ENCODE measurements around the gene COPE. TPM values are rescaled to one million over a fixed set of nuclear protein-coding genes. Genes with fewer than 3 reads are reported as not detected.
"Not testable (repeated sequence)": the region's sequence is repeated elsewhere in the genome, so short reads cannot be mapped to it uniquely, and the experiment has no call there.

The COPE gene
- total and polyA plus RNA-seq, 9 donors, result 76.8 to 115 (median 95.5) TPM

DNA sequence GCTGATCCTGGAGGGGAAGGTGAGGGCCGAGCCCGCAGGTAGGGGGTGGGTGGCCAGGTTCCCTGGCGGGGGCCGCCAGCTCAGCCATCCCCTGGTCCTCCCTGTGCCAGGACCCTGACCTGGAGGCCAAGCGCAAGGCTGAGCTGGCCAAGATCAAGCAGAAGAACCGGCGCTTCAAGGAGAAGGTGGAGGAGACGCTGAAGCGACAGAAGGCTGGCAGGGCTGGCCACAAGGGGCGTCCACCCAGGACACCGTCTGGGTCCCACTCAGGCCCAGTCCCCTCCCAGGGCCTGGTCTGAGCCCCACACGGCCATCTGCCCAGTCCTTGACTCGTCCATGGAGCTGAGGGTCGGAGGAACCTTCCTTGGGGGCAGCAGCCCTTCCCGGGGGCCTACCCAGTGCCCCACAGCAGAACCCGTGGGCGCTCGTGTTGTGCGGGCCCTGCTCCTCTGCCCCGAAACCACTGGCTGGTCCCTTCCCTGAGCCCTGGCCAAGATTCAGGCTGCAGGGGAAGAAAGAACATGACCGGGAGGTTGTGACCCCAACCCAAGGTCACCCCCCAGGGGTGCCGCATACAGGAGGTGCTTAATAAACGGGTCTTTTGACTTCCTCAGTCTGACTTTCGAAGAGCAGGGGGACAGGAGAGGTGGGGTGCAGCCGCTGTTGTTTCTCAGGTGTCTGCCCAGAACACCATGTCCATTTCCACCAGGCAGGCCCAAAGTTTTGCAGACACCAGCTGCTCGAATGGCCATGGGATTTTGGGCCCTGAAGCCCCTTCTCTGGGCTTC lies 9.0 kb upstream of the COPE start:
- no peaks in the 10 kb centered on the region for H3K4me1 ChIP-seq (ENCODE audit: control insufficient read depth, insufficient read depth, low read length)
- H3K27me3 ChIP-seq (ENCODE audit: control insufficient read depth, insufficient read depth, low read length), result no peaks in the 10 kb centered on the region
- no peak overlapping the region for H3K27ac ChIP-seq (ENCODE audit: low read length)
- WGBS (ENCODE audit: insufficient coverage), result 80% methylated on average over 23 of the region's 26 CpGs
- H3K36me3 ChIP-seq (ENCODE audit: control insufficient read depth, insufficient read depth, low read length), result peaks cover 77% of the 10 kb centered on the region
- H3K9me3 ChIP-seq (replicated peaks; ENCODE audit: control insufficient read depth, low read depth, low read length), result no peaks in the 10 kb centered on the region
- no peak overlapping the region for H3K4me3 ChIP-seq (ENCODE audit: low read length)
- no peak for DNase-seq

DNA sequence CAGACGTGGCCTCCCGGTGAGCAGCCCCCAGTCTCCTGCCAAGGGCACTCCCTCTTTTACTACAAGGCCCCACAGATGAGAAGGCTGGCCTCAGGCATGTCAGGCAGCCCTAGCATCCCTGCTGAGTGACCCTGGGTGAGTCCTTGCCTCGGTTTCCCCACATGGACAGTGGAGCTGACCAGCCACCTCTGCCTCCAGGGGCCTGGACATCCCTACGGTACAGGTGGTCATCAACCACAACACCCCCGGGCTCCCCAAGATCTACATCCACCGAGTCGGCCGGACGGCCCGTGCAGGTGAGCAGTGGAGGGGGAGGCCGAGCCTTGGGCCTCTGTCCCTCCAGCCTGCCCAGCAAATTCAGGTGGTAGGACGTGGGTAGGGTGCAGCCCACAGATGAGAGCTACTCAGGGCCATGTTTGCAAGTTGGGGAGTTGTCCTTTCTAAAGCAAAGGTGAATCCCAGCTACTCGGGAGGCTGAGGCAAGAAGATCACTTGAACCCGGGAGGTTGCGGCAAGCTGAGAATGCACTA lies 5.6 kb upstream of the COPE start:
- Histone ChIP-seq H3K27me3 (ENCODE audit: control insufficient read depth, insufficient read depth, low read length) (no peaks in the 10 kb centered on the region), H3K36me3 (ENCODE audit: control insufficient read depth, insufficient read depth, low read length) (peaks cover 75% of the 10 kb centered on the region), H3K9me3 (replicated peaks; ENCODE audit: control insufficient read depth, low read depth, low read length) (no peaks in the 10 kb centered on the region), H3K27ac (ENCODE audit: low read length) (no peak overlapping the region), H3K4me1 (ENCODE audit: control insufficient read depth, insufficient read depth, low read length) (peaks cover 8% of the 10 kb centered on the region), H3K4me3 (ENCODE audit: low read length) (no peak overlapping the region)
- DNase-seq, result no peak
- 89% methylated on average over 7 of the region's 15 CpGs for WGBS (ENCODE audit: insufficient coverage)

DNA sequence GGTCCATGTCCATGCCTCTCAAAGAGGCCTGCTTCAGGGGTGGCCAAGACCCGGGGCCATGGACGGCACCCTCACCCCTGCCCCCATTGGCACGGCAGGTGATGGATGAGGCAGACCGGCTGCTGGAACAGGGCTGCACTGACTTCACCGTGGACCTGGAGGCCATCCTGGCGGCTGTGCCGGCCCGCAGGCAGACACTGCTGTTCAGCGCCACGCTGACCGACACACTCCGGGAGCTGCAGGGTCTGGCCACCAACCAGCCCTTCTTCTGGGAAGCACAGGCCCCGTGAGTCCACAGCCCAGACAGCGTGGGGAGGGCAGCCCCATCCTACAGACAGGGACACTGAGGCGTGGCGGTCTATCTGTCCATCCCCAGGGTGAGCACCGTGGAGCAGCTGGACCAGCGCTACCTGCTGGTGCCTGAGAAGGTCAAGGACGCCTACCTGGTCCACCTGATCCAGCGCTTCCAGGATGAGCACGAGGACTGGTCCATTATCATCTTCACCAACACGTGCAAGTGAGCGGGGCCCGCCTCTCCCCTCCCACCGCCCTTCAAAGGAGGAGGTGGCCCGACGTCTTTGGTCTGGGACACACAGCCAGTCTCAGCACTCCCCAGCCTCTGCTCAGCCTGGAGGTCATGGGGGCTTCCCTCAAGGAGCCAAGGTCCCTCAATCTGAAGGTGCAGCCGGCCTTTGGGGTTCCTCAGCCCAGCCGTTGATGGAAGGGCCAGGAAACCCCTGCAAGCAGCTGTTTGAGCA lies 3.2 kb upstream of the COPE start:
- 88% methylated on average over 28 of the region's 29 CpGs for WGBS (ENCODE audit: insufficient coverage)

DNA sequence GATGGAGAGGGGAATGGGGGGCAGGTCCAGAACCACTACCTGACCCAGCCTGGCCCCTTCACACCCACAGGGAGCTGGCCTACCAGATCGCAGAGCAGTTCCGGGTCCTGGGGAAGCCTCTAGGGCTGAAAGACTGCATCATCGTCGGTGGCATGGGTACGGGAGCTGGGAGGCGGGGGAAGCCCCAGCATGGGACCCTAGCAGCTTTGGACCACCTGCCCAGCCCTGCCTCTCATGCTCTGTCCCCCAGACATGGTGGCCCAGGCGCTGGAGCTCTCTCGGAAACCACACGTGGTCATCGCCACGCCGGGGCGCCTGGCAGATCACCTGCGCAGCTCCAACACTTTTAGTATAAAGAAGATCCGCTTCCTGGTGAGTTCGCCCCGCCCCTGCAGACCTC lies 2.4 kb upstream of the COPE start:
- Histone ChIP-seq H3K4me3 (ENCODE audit: low read length) (no peak overlapping the region), H3K36me3 (ENCODE audit: control insufficient read depth, insufficient read depth, low read length) (peaks cover 45% of the 10 kb centered on the region), H3K27ac (ENCODE audit: low read length) (no peak overlapping the region), H3K27me3 (ENCODE audit: control insufficient read depth, insufficient read depth, low read length) (no peaks in the 10 kb centered on the region), H3K9me3 (replicated peaks; ENCODE audit: control insufficient read depth, low read depth, low read length) (no peaks in the 10 kb centered on the region), H3K4me1 (ENCODE audit: control insufficient read depth, insufficient read depth, low read length) (peaks cover 21% of the 10 kb centered on the region)
- DNase-seq, result no peak
- 90% methylated on average over 15 of the region's 17 CpGs for WGBS (ENCODE audit: insufficient coverage)

More for the DNA sequence above, 3.2 kb upstream of the COPE start:
- Histone ChIP-seq H3K27me3 (ENCODE audit: control insufficient read depth, insufficient read depth, low read length) (no peaks in the 10 kb centered on the region), H3K9me3 (replicated peaks; ENCODE audit: control insufficient read depth, low read depth, low read length) (no peaks in the 10 kb centered on the region), H3K4me1 (ENCODE audit: control insufficient read depth, insufficient read depth, low read length) (peaks cover 21% of the 10 kb centered on the region), H3K4me3 (ENCODE audit: low read length) (no peak overlapping the region), H3K36me3 (ENCODE audit: control insufficient read depth, insufficient read depth, low read length) (peaks cover 52% of the 10 kb centered on the region), H3K27ac (ENCODE audit: low read length) (no peak overlapping the region)
- DNase-seq, result no peak

DNA sequence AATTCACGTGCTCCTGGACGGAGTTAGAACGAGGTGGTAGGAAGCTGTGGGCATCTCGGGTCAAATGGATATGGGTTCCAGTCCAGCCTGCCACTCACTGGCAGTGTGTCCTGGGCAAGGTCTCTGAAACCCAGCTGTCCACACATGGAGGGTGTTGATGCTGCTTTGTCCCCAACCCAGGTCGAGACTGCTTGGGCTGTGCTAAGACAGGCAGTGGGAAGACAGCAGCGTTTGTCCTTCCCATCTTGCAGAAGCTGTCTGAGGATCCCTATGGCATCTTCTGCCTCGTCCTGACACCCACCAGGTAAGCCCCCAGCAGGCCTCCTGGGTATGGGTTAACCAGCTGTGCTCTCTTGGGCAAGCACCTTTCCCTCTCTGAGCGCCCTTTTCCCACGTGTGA lies 1.2 kb upstream of the COPE start:
- H3K27ac ChIP-seq (ENCODE audit: low read length), result no peak overlapping the region
- peaks cover 37% of the 10 kb centered on the region for H3K36me3 ChIP-seq (ENCODE audit: control insufficient read depth, insufficient read depth, low read length)
- DNase-seq, result no peak
- peak overlapping the region; percentile 98 for H3K4me3 ChIP-seq (ENCODE audit: low read length)
- H3K9me3 ChIP-seq (replicated peaks; ENCODE audit: control insufficient read depth, low read depth, low read length), result no peaks in the 10 kb centered on the region
- no peaks in the 10 kb centered on the region for H3K27me3 ChIP-seq (ENCODE audit: control insufficient read depth, insufficient read depth, low read length)
- peaks cover 21% of the 10 kb centered on the region for H3K4me1 ChIP-seq (ENCODE audit: control insufficient read depth, insufficient read depth, low read length)
- 60% methylated on average over 8 of the region's 9 CpGs for WGBS (ENCODE audit: insufficient coverage)

DNA sequence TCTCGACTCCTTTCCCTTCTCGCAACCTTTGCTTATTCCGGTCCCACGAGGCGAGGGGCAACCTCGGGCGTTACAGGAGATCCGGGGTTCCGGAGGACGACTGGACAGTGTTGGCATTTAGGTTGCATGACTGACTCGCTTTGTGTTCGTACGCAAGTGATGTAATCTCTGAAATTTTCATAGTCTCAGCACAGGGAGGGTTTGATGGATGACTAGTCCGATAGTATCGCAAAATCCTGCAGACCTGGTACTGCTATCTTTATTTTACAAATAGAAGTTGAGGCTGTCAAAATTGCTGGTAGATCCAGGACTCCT lies 670 bp upstream of the COPE start:
- Histone ChIP-seq H3K9me3 (replicated peaks; ENCODE audit: control insufficient read depth, low read depth, low read length) (no peaks in the 10 kb centered on the region), H3K27ac (ENCODE audit: low read length) (peak overlapping the region; percentile 67), H3K27me3 (ENCODE audit: control insufficient read depth, insufficient read depth, low read length) (no peaks in the 10 kb centered on the region), H3K4me3 (ENCODE audit: low read length) (peak overlapping the region; percentile 98), H3K4me1 (ENCODE audit: control insufficient read depth, insufficient read depth, low read length) (peaks cover 21% of the 10 kb centered on the region), H3K36me3 (ENCODE audit: control insufficient read depth, insufficient read depth, low read length) (peaks cover 36% of the 10 kb centered on the region)
- WGBS (ENCODE audit: insufficient coverage), result 0% methylated on average over 13 of the region's 15 CpGs
- no peak for DNase-seq

DNA sequence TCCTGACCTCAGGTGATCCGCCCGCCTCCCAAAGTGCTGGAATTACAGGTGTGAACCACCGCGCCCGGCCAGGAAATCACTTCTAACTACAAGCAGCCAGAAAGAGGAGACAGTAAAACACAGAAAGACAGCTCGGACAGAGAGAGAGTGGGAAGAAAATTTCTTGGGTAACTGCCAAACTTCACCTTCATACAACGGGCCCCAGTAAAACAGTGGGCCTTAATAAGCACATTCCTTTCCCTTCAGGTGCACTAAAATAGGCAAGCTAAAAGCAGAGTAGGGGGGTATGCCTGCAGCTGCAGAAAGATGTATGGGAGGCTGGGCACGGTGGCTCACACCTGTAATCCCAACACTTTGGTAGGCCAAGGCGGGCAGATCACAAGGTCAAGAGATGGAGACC lies 1.6 kb downstream of the COPE start:
- H3K27me3 ChIP-seq (ENCODE audit: control insufficient read depth, insufficient read depth, low read length); H3K27ac ChIP-seq (ENCODE audit: low read length); H3K9me3 ChIP-seq (replicated peaks; ENCODE audit: control insufficient read depth, low read depth, low read length); DNase-seq; H3K4me3 ChIP-seq (ENCODE audit: low read length): not testable (repeated sequence)
- WGBS (ENCODE audit: insufficient coverage), result 80% methylated on average over 2 of the region's 9 CpGs
- peaks cover 29% of the 10 kb centered on the region for H3K36me3 ChIP-seq (ENCODE audit: control insufficient read depth, insufficient read depth, low read length)
- peaks cover 21% of the 10 kb centered on the region for H3K4me1 ChIP-seq (ENCODE audit: control insufficient read depth, insufficient read depth, low read length)

DNA sequence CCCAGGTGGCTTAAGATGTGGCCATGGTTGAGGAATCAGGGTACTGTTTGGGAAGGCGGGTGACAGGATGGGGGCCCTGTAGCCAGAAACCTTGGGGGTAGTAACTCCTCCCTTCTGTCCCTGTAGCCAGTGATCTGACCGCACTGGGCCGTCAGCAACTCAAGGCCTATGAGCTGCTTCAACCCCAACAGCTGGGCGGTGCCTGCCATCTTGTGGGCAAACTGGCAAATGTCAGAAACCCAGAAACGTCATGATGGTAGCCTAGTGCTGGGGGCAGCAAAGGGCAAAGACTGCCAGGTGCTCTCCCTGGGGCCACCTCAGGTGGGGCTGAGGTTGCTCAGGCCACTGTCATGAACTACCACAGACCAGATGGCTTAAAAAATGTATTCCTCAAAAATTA lies 3.5 kb downstream of the COPE start:
- H3K27ac ChIP-seq (ENCODE audit: low read length), result no peak overlapping the region
- no peaks in the 10 kb centered on the region for H3K9me3 ChIP-seq (replicated peaks; ENCODE audit: control insufficient read depth, low read depth, low read length)
- DNase-seq, result peak; percentile 52
- 43% methylated on average over 3 of the region's 5 CpGs for WGBS (ENCODE audit: insufficient coverage)
- peaks cover 20% of the 10 kb centered on the region for H3K4me1 ChIP-seq (ENCODE audit: control insufficient read depth, insufficient read depth, low read length)
- H3K27me3 ChIP-seq (ENCODE audit: control insufficient read depth, insufficient read depth, low read length), result no peaks in the 10 kb centered on the region
- H3K36me3 ChIP-seq (ENCODE audit: control insufficient read depth, insufficient read depth, low read length), result peaks cover 33% of the 10 kb centered on the region
- no peak overlapping the region for H3K4me3 ChIP-seq (ENCODE audit: low read length)

DNA sequence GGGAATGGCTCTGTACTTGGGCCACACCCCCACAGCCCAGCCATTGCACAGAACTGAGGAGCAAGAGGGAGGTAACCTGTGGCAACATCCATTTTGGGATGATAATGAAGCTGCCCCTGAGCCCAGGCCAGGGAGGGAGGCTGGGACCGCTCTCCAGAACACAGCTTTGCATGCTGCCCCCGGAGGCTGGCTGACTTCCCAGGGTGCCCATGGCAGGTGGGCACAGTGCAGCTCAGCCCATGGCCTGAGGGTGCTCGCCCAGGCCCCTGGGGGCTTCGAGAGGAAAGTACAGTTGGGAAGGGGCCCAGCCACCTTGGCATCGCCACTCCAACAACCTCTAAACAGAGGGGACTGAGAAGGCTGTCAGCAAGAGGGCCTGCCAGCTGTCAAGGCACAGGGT lies 5.7 kb downstream of the COPE start:
- Histone ChIP-seq H3K27ac (ENCODE audit: low read length) (no peak overlapping the region), H3K4me3 (ENCODE audit: low read length) (no peak overlapping the region), H3K9me3 (replicated peaks; ENCODE audit: control insufficient read depth, low read depth, low read length) (no peaks in the 10 kb centered on the region), H3K27me3 (ENCODE audit: control insufficient read depth, insufficient read depth, low read length) (no peaks in the 10 kb centered on the region), H3K4me1 (ENCODE audit: control insufficient read depth, insufficient read depth, low read length) (peaks cover 11% of the 10 kb centered on the region), H3K36me3 (ENCODE audit: control insufficient read depth, insufficient read depth, low read length) (peaks cover 48% of the 10 kb centered on the region)
- 84% methylated on average over 2 of the region's 5 CpGs for WGBS (ENCODE audit: insufficient coverage)
- DNase-seq, result no peak

DNA sequence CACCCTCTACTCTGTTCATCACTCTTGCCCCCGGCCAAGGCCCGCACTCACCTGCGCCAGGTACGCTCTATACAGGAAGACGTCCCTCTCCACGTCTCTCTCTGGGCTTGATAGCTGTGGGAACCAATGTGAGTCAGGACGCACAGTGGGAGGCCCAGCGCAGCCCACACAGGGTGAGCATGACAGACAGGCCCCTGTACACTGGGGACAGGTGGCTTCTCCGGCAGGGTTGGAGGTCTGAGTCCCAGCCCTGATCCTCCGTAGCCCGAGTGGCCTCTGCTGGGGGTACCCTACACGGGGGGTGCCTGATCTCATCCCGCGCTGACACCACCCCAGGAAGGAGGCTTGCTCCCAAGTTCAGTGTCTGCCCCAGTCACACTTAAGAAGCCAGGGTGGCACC lies 6.3 kb downstream of the COPE start:
- 98% methylated on average over 11 of the region's 14 CpGs for WGBS (ENCODE audit: insufficient coverage)
- Histone ChIP-seq H3K36me3 (ENCODE audit: control insufficient read depth, insufficient read depth, low read length) (peaks cover 50% of the 10 kb centered on the region), H3K4me1 (ENCODE audit: control insufficient read depth, insufficient read depth, low read length) (peaks cover 5% of the 10 kb centered on the region), H3K4me3 (ENCODE audit: low read length) (no peak overlapping the region), H3K27me3 (ENCODE audit: control insufficient read depth, insufficient read depth, low read length) (no peaks in the 10 kb centered on the region), H3K9me3 (replicated peaks; ENCODE audit: control insufficient read depth, low read depth, low read length) (no peaks in the 10 kb centered on the region), H3K27ac (ENCODE audit: low read length) (no peak overlapping the region)
- no peak for DNase-seq

All from muscle of leg (tissue), 11 donors.